DMS153 treated with DMSO at 0.1 percent for 48 hours (cell line): ENCODE data around the gene MAEA.

ENCODE experiments used
- DNase-seq: peaks from one replicate; lab custom pipeline; 2025; ENCODE audit not compliant: unreplicated experiment; lab: John Stamatoyannopoulos, UW

The MAEA gene

GRCh38 chr4:1376841-1377605, 87.3 kb downstream of the MAEA start:
- no peak for DNase-seq

GRCh38 chr4:1377606-1378261, 88.0 kb downstream of the MAEA start:
- DNase-seq, result no peak

- no peak for DNase-seq
These were observed 89.0 kb downstream of the MAEA start for GRCh38 chr4:1378559-1379231.

- no peak for DNase-seq
These were observed 89.7 kb downstream of the MAEA start for GRCh38 chr4:1379351-1379781.

GRCh38 chr4:1379801-1380331, 90.2 kb downstream of the MAEA start:
- DNase-seq, result no peak

GRCh38 chr4:1380368-1381151, 90.9 kb downstream of the MAEA start:
- no peak for DNase-seq

- DNase-seq, result no peak
These were observed 91.5 kb downstream of the MAEA start for GRCh38 chr4:1381181-1381621.

- no peak for DNase-seq
These were observed 92.4 kb downstream of the MAEA start for GRCh38 chr4:1381944-1382541.

- no peak for DNase-seq
These were observed 93.4 kb downstream of the MAEA start for GRCh38 chr4:1382776-1383727.

GRCh38 chr4:1383728-1384591, 94.3 kb downstream of the MAEA start:
- no peak for DNase-seq

- no peak for DNase-seq
These were observed 95.1 kb downstream of the MAEA start for GRCh38 chr4:1384675-1385372.

GRCh38 chr4:1385373-1386340, 96.0 kb downstream of the MAEA start:
- DNase-seq, result no peak
